NCI-H146 (cell line): Measurements from ENCODE around the gene STK4.

Experiments
- DNase-seq: peaks from one replicate; lab custom pipeline; 2025; lab: John Stamatoyannopoulos, UW

The STK4 gene

GRCh38 chr20:45029884-45030283, 63.6 kb downstream of the STK4 start:
- DNase-seq: no peak

GRCh38 chr20:45032276-45032675, 66.0 kb downstream of the STK4 start:
- DNase-seq: peak; percentile 71

GRCh38 chr20:45032781-45033180, 66.5 kb downstream of the STK4 start:
- no peak for DNase-seq

- DNase-seq: no peak
These were observed 68.1 kb downstream of the STK4 start for GRCh38 chr20:45034436-45034835.

- DNase-seq: no peak
These were observed 69.9 kb downstream of the STK4 start for GRCh38 chr20:45036044-45036755.

GRCh38 chr20:45037050-45037449, 70.7 kb downstream of the STK4 start:
- DNase-seq: no peak

GRCh38 chr20:45037635-45038034, 71.3 kb downstream of the STK4 start:
- DNase-seq: no peak

GRCh38 chr20:45038745-45039474, 72.6 kb downstream of the STK4 start:
- DNase-seq: no peak

- DNase-seq: no peak
These were observed 73.1 kb downstream of the STK4 start for GRCh38 chr20:45039475-45039820.

GRCh38 chr20:45041464-45042337, 75.4 kb downstream of the STK4 start:
- DNase-seq: peak; percentile 82

- no peak for DNase-seq
These were observed 76.7 kb downstream of the STK4 start for GRCh38 chr20:45042978-45043377.

GRCh38 chr20:45044084-45044573, 77.8 kb downstream of the STK4 start:
- peak; percentile 80 for DNase-seq

- DNase-seq: no peak
These were observed 78.3 kb downstream of the STK4 start for GRCh38 chr20:45044601-45045000.

GRCh38 chr20:45047581-45048119, 81.3 kb downstream of the STK4 start:
- DNase-seq: no peak

GRCh38 chr20:45049438-45049837, 83.1 kb downstream of the STK4 start:
- DNase-seq: no peak

- no peak for DNase-seq
These were observed 83.7 kb downstream of the STK4 start for GRCh38 chr20:45049904-45050471.

- DNase-seq: no peak
These were observed 85.1 kb downstream of the STK4 start for GRCh38 chr20:45051204-45052060.

- no peak for DNase-seq
These were observed 86.6 kb downstream of the STK4 start for GRCh38 chr20:45052698-45053429.

- DNase-seq: no peak
These were observed 87.4 kb downstream of the STK4 start for GRCh38 chr20:45053430-45054351.
